Stimulated activated CD4-positive, alpha-beta T cell treated with anti-CD3 and anti-CD28 coated beads, Interleukin-1b, Interleukin-23, amount 100 ng/mL, for 4 hours (primary cell): ENCODE results near the gene GAB2.
"Not testable (repeated sequence)": the region's sequence is repeated elsewhere in the genome, so short reads cannot be mapped to it uniquely, and the experiment has no call there.

Experiments
- DNase-seq, 2 donors: peaks; one replicate each; pipeline ENCODE4 v3.0.0-alpha.2; 2020; ENCODE audit warnings: low read depth in 2 of 2

The GAB2 gene

GRCh38 chr11:78417175-78417887, at the start of gene GAB2:
GAB2 (minus strand) TSS chr11:78417820; CDS start chr11:78417720, 100 bp downstream.
- DNase-seq, result peak in 1 of 2 donors; percentile 11

GRCh38 chr11:78467370-78467769, 49.8 kb upstream of the GAB2 start:
- no peak for DNase-seq

GRCh38 chr11:78465169-78465942, 47.7 kb upstream of the GAB2 start:
- no peak for DNase-seq

- DNase-seq, result not testable (repeated sequence)
Measured at GRCh38 chr11:78464787-78465168, 47.2 kb upstream of the GAB2 start.

GRCh38 chr11:78460471-78460870, 42.9 kb upstream of the GAB2 start:
- no peak for DNase-seq

GRCh38 chr11:78459738-78460137, 42.1 kb upstream of the GAB2 start:
- no peak for DNase-seq

GRCh38 chr11:78457448-78457847, 39.8 kb upstream of the GAB2 start:
- DNase-seq, result no peak

GRCh38 chr11:78453140-78453935, 35.7 kb upstream of the GAB2 start:
- DNase-seq, result no peak

GRCh38 chr11:78451371-78452150, 33.9 kb upstream of the GAB2 start:
- no peak for DNase-seq

- no peak for DNase-seq
Measured at GRCh38 chr11:78450866-78451265, 33.2 kb upstream of the GAB2 start.

- no peak for DNase-seq
Measured at GRCh38 chr11:78449866-78450265, 32.2 kb upstream of the GAB2 start.

- DNase-seq, result no peak
Measured at GRCh38 chr11:78446210-78446609, 28.6 kb upstream of the GAB2 start.

GRCh38 chr11:78444726-78445125, 27.1 kb upstream of the GAB2 start:
- no peak for DNase-seq

GRCh38 chr11:78441956-78442355, 24.3 kb upstream of the GAB2 start:
- DNase-seq, result no peak

- no peak for DNase-seq
Measured at GRCh38 chr11:78438298-78438975, 20.8 kb upstream of the GAB2 start.

GRCh38 chr11:78432956-78433355, 15.3 kb upstream of the GAB2 start:
- DNase-seq, result no peak

GRCh38 chr11:78432058-78432515, 14.5 kb upstream of the GAB2 start:
- no peak for DNase-seq

GRCh38 chr11:78429660-78430059, 12.0 kb upstream of the GAB2 start:
- no peak for DNase-seq

GRCh38 chr11:78429209-78429608, 11.6 kb upstream of the GAB2 start:
- DNase-seq, result no peak

GRCh38 chr11:78428773-78429172, 11.2 kb upstream of the GAB2 start:
- no peak for DNase-seq

- no peak for DNase-seq
Measured at GRCh38 chr11:78428266-78428636, 10.6 kb upstream of the GAB2 start.
